IMR-90 (cell line): ENCODE results near the gene GRM4. TPM values are rescaled to one million over a fixed set of nuclear protein-coding genes. Genes with fewer than 3 reads are reported as not detected.

Source experiments
- ATAC-seq: fragments of 200-7000 bp; cut with Tn5 transposase; 2 replicates; pipeline ENCODE4 v1.9.1; 2020; ENCODE audit warnings: low read depth, mild to moderate bottlenecking, moderate library complexity
- BruUV-seq: library from RNA; stranded (reverse); fragments of 400-500 nt; replicated peaks from 2 replicates; lab custom pipeline; 2021; lab: Mats Ljungman, UMichigan
- CTCF ChIA-PET: fragments of 300-600 bp; formaldehyde crosslinking; extraction: SDS; loops from one replicate; lab custom pipeline; 2021; ENCODE audit warnings: antibody characterized with exemption; lab: Yijun Ruan, JAX
- POLR2A ChIA-PET: fragments of 300-600 bp; sonication (Branson Sonifier 250); formaldehyde crosslinking; loops from one replicate; lab custom pipeline; 2022; ENCODE audit warnings: antibody characterized with exemption; ENCODE audit not compliant: unreplicated experiment; lab: Charles Lee
- DNase-seq: peaks from one replicate; pipeline ENCODE4 v3.0.0; 2013
- H2AFZ ChIP-seq: replicated peaks from 2 replicates; pipeline ENCODE3; 2013; ENCODE audit warnings: low read length, mild to moderate bottlenecking; ENCODE audit not compliant: poor library complexity
- H2AK5ac ChIP-seq: 2 replicates; pipeline ENCODE4 v1.6.1; 2013; ENCODE audit warnings: low read depth, low read length, inconsistent platforms
- H2AK9ac ChIP-seq: replicated peaks from 2 replicates; pipeline ENCODE3; 2013; ENCODE audit warnings: mild to moderate bottlenecking, low read depth, low read length, moderate library complexity; ENCODE audit not compliant: poor library complexity
- H2BK120ac ChIP-seq: 2 replicates; pipeline ENCODE4 v1.6.1; 2013; ENCODE audit warnings: low read depth, low read length, inconsistent platforms
- H2BK15ac ChIP-seq: 3 replicates; pipeline ENCODE4 v1.6.1; 2013; ENCODE audit warnings: low read depth, low read length, inconsistent platforms
- H2BK20ac ChIP-seq: 2 replicates; pipeline ENCODE4 v1.6.1; 2013; ENCODE audit warnings: low read depth, mild to moderate bottlenecking, inconsistent platforms, low read length, moderate library complexity
- H2BK5ac ChIP-seq: 2 replicates; pipeline ENCODE4 v1.6.1; 2013; ENCODE audit warnings: mild to moderate bottlenecking, low read depth, low read length, inconsistent platforms; ENCODE audit not compliant: poor library complexity, severe bottlenecking
- H3K14ac ChIP-seq: replicated peaks from 2 replicates; pipeline ENCODE4 v1.6.1; 2013; ENCODE audit warnings: low read depth, low read length, inconsistent platforms
- H3K18ac ChIP-seq: 2 replicates; pipeline ENCODE4 v1.6.1; 2013; ENCODE audit warnings: low read depth, low read length, control low read depth
- H3K23ac ChIP-seq: 2 replicates; pipeline ENCODE4 v1.6.1; 2013; ENCODE audit warnings: low read depth, low read length, inconsistent platforms
- H3K27ac ChIP-seq: 2 replicates; pipeline ENCODE4 v1.5.1; 2013; ENCODE audit warnings: mild to moderate bottlenecking, control low read depth, low read length; ENCODE audit not compliant: insufficient read depth
- H3K27me3 ChIP-seq: 2 replicates; pipeline ENCODE4 v1.6.1; 2013; ENCODE audit warnings: low read length; ENCODE audit not compliant: control insufficient read depth, insufficient read depth
- H3K36me3 ChIP-seq: 2 replicates; pipeline ENCODE4 v1.6.1; 2013; ENCODE audit warnings: low read length, mixed read lengths; ENCODE audit not compliant: control insufficient read depth, insufficient read depth
- H3K4ac ChIP-seq: 2 replicates; pipeline ENCODE4 v1.6.1; 2013; ENCODE audit warnings: low read depth, low read length, inconsistent platforms
- H3K4me1 ChIP-seq: 2 replicates; pipeline ENCODE4 v1.6.1; 2013; ENCODE audit warnings: low read length, mixed read lengths; ENCODE audit not compliant: control insufficient read depth, insufficient read depth
- H3K4me2 ChIP-seq: 2 replicates; pipeline ENCODE4 v1.6.1; 2013; ENCODE audit warnings: low read depth, mild to moderate bottlenecking, control low read depth, low read length, moderate library complexity
- H3K4me3 ChIP-seq: 2 replicates; pipeline ENCODE4 v1.5.1; 2013; ENCODE audit warnings: low read depth, mild to moderate bottlenecking, control low read depth, low read length, moderate library complexity; ENCODE audit not compliant: insufficient read depth
- H3K56ac ChIP-seq: 2 replicates; pipeline ENCODE4 v1.6.1; 2013; ENCODE audit warnings: low read length, inconsistent platforms; ENCODE audit not compliant: insufficient read depth; ENCODE audit errors: extremely low read depth
- H3K79me1 ChIP-seq, 2 experiments: 2 replicates each; pipeline ENCODE4 v1.6.1; 2013; ENCODE audit warnings: low read length in 2 of 2, inconsistent platforms in 1 of 2, low read depth in 1 of 2
- H3K9ac ChIP-seq: 2 replicates; pipeline ENCODE4 v1.6.1; 2013; ENCODE audit warnings: low read depth, low read length, control low read depth
- H3K9me1 ChIP-seq: 2 replicates; pipeline ENCODE4 v1.6.1; 2013; ENCODE audit warnings: low read length, inconsistent platforms; ENCODE audit not compliant: insufficient read depth
- H3K9me3 ChIP-seq: 2 replicates; pipeline ENCODE4 v1.6.1; 2013; ENCODE audit warnings: low read length; ENCODE audit not compliant: control insufficient read depth, insufficient read depth
- H4K20me1 ChIP-seq: 2 replicates; pipeline ENCODE4 v1.6.1; 2013; ENCODE audit warnings: low read length, inconsistent platforms; ENCODE audit not compliant: insufficient read depth
- H4K5ac ChIP-seq: 2 replicates; pipeline ENCODE4 v1.6.1; 2013; ENCODE audit warnings: mild to moderate bottlenecking, low read depth, low read length, control low read depth
- H4K8ac ChIP-seq, 2 experiments: 2 replicates each; pipeline ENCODE4 v1.6.1; 2013; ENCODE audit warnings: low read depth in 2 of 2, low read length in 2 of 2, control low read depth in 1 of 2, inconsistent platforms in 1 of 2
- H4K91ac ChIP-seq: 2 replicates; pipeline ENCODE4 v1.6.1; 2013; ENCODE audit warnings: low read depth, low read length, inconsistent platforms; ENCODE audit not compliant: insufficient read depth
- CEBPB ChIP-seq: IDR thresholded peaks from 2 replicates; pipeline ENCODE4 v1.6.1; 2012; ENCODE audit warnings: low read depth, low read length, improper control_type of control experiment
- CHD1 ChIP-seq: IDR thresholded peaks from 2 replicates; pipeline ENCODE4 v1.6.1; 2012; ENCODE audit warnings: low read depth, low read length, improper control_type of control experiment
- FOS ChIP-seq: fragments of 150-350 bp; IDR thresholded peaks from 2 replicates; pipeline ENCODE4 v1.6.1; 2016; ENCODE audit warnings: low read depth, low read length
- MAFK ChIP-seq: IDR thresholded peaks from 2 replicates; pipeline ENCODE4 v1.6.1; 2012; ENCODE audit warnings: low read depth, low read length, improper control_type of control experiment
- MXI1 ChIP-seq: IDR thresholded peaks from 2 replicates; pipeline ENCODE4 v1.6.1; 2012; ENCODE audit warnings: low read depth, mild to moderate bottlenecking, low read length, moderate library complexity, borderline replicate concordance
- NFE2L2 ChIP-seq: fragments of 150-350 bp; IDR thresholded peaks from 2 replicates; pipeline ENCODE4 v1.6.1; 2016; ENCODE audit warnings: low read depth, mild to moderate bottlenecking, low read length
- POLR2A ChIP-seq: IDR thresholded peaks from 2 replicates; pipeline ENCODE4 v1.6.1; 2012; ENCODE audit warnings: mild to moderate bottlenecking, low read depth, low read length
- RAD21 ChIP-seq: IDR thresholded peaks from 2 replicates; pipeline ENCODE4 v1.6.1; 2012; ENCODE audit warnings: low read length, improper control_type of control experiment
- RFX5 ChIP-seq: IDR thresholded peaks from 2 replicates; pipeline ENCODE4 v1.8.0; 2012; ENCODE audit warnings: low read depth, mild to moderate bottlenecking, low read length, moderate library complexity
- SMC3 ChIP-seq: fragments of 150-350 bp; IDR thresholded peaks from 2 replicates; pipeline ENCODE4 v1.6.1; 2016; ENCODE audit warnings: low read depth, mild to moderate bottlenecking, antibody characterized with exemption, low read length, moderate library complexity
- WGBS, 2 experiments: methylation state at CpG; one replicate each; pipeline versions ENCODE4 v1.1.5 to v1.1.7; 2013; ENCODE audit warnings: missing lambda C conversion rate in 2 of 2; ENCODE audit not compliant: insufficient read length in 1 of 2; ENCODE audit errors: extremely low coverage in 2 of 2; 5-methylcytosine and 5-hydroxymethylcytosine counted together
- dilution Hi-C: fragments of 300-500 bp; cut with HindIII; formaldehyde crosslinking; loops from one replicate; pipeline ENCODE4 v1.14.3; 2018; ENCODE audit warnings: low sequenced_read_pairs; ENCODE audit not compliant: unreplicated experiment
- in situ Hi-C: fragments of 300-500 bp; cut with MboI; formaldehyde crosslinking; loops from 3 replicates; pipeline ENCODE4 v1.14.3; 2019; ENCODE audit warnings: low sequenced_read_pairs, inconsistent platforms, mixed read lengths
- intact Hi-C: fragments of 100-400 bp; cut with micrococcal nuclease; formaldehyde crosslinking; loops from 2 replicates; pipeline ENCODE4 v1.10.0; 2022
- polyA plus RNA-seq, 3 experiments: library from polyadenylated mRNA; depleted of rRNA; stranded (reverse); fragments of >200 nt; gene quantifications; 2 replicates each; pipeline ENCODE4 v1.2.3, GENCODE V29; 2012; ENCODE audit warnings: low replicate concordance in 1 of 3
- total RNA-seq: library from RNA; depleted of rRNA; stranded (reverse); fragments of >200 nt; gene quantifications from 2 replicates; pipeline ENCODE4 v1.2.3, GENCODE V29; 2012
- TF ChIP-seq, protein P1 (sequence below): fragments of 150-350 bp; IDR thresholded peaks from 2 replicates; pipeline ENCODE4 v1.6.1; 2017; ENCODE audit warnings: mild to moderate bottlenecking, antibody characterized with exemption, low read length, low read depth

The GRM4 gene
- total and polyA plus RNA-seq, 2 of the 4 experiments (the other 2 are of a cell fraction): 0.02 TPM; not detected in 1

DNA sequence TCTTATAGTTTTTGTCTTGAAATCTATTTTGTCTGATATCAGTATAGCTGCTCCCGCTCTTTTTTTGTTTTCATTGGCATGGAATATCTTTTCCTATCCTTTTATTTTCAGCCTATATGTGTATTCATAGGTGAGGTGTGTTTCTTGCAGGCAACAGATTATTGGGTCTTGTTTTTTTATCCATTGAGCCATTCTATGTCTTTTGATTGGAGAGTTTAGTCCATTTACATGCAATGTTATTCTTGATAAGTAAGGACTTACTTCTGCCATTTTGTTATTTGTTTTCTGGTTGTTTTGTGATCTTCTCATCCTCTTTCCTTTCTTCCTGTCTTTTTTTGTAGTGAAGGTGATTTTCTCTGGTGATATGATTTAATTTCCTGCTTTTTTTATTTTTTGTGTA lies 24.0 kb upstream of the GRM4 start:
- no peak overlapping the region for H2AFZ ChIP-seq
- H2AK5ac ChIP-seq: no peak overlapping the region
- no peak overlapping the region for H4K8ac ChIP-seq
- no peak overlapping the region for H3K27ac ChIP-seq
- no TSS peak for BruUV-seq
- H3K79me1 ChIP-seq: no peaks in the 10 kb centered on the region
- no peak overlapping the region for H3K14ac ChIP-seq
- no peaks in the 10 kb centered on the region for H4K20me1 ChIP-seq
- no peak overlapping the region for H4K5ac ChIP-seq
- no peak for DNase-seq
- no peaks in the 10 kb centered on the region for H3K36me3 ChIP-seq
- CTCF ChIA-PET: interaction anchor here (0.6 kb wide), 1 partner anchor 428 kb away, joined by 3 read pairs; no protein-coding TSS in a partner anchor
- intact Hi-C loops: no loop called here
- H3K4me2 ChIP-seq: no peak overlapping the region
- dilution Hi-C loops: no loop called here
- WGBS, 2 experiments: no CpG with 5 or more reads among the region's 1 CpG
- no peak overlapping the region for H3K9ac ChIP-seq
- no peak overlapping the region for H2AK9ac ChIP-seq
- no peak overlapping the region for H3K18ac ChIP-seq
- no peak overlapping the region for H4K91ac ChIP-seq
- no peak for ATAC-seq
- no peak for TF ChIP-seq RAD21
- TF ChIP-seq NFE2L2: no peak
- TF ChIP-seq MAFK: no peak
- TF ChIP-seq RFX5: no peak
- no peak for TF ChIP-seq POLR2A
- TF ChIP-seq CHD1: no peak
- TF ChIP-seq FOS: no peak
- TF ChIP-seq SMC3: no peak
- no peak for TF ChIP-seq MXI1
- TF ChIP-seq, protein P1, sequence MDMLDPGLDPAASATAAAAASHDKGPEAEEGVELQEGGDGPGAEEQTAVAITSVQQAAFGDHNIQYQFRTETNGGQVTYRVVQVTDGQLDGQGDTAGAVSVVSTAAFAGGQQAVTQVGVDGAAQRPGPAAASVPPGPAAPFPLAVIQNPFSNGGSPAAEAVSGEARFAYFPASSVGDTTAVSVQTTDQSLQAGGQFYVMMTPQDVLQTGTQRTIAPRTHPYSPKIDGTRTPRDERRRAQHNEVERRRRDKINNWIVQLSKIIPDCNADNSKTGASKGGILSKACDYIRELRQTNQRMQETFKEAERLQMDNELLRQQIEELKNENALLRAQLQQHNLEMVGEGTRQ: no peak
- TF ChIP-seq CEBPB: no peak
- peaks cover 7% of the 10 kb centered on the region for H3K27me3 ChIP-seq
- H3K4me1 ChIP-seq: no peaks in the 10 kb centered on the region
- POLR2A ChIA-PET: no interaction called here
- in situ Hi-C loops: loop anchor here (5.0 to 25.0 kb wide), 2 partner anchors 432 to 967 kb away; partner anchors contain the start of gene TCP11
- no peaks in the 10 kb centered on the region for H3K9me1 ChIP-seq
- no peak overlapping the region for H3K4ac ChIP-seq
- no peak overlapping the region for H3K4me3 ChIP-seq
- H3K56ac ChIP-seq: no peak overlapping the region
- no peak overlapping the region for H2BK5ac ChIP-seq
- no peak overlapping the region for H2BK20ac ChIP-seq
- H3K23ac ChIP-seq: no peak overlapping the region
- H3K9me3 ChIP-seq: no peaks in the 10 kb centered on the region
- H2BK120ac ChIP-seq: no peak overlapping the region
- H2BK15ac ChIP-seq: no peak overlapping the region
